Liver (tissue), 9 donors: ENCODE measurements around the gene CTTNBP2. TPM values are rescaled to one million over a fixed set of nuclear protein-coding genes. Genes with fewer than 3 reads are reported as not detected.

ENCODE experiments used
- DNase-seq: peaks from one replicate; pipeline ENCODE4 v3.0.0-alpha.2; 2017; ENCODE audit warnings: low spot score
- H3K27ac ChIP-seq, 2 donors: one replicate each; pipeline ENCODE4 v1.7.0; 2013; ENCODE audit warnings: inconsistent platforms in 2 of 2, low read length in 2 of 2, control low read depth in 1 of 2, low read depth in 1 of 2, mild to moderate bottlenecking in 1 of 2
- H3K27me3 ChIP-seq, 4 donors: one replicate each; pipeline versions ENCODE4 v1.6.1 to v1.7.0; 2013; ENCODE audit warnings: low read length in 3 of 4, inconsistent platforms in 1 of 4, mild to moderate bottlenecking in 1 of 4, moderate library complexity in 1 of 4; ENCODE audit not compliant: control insufficient read depth in 4 of 4, insufficient read depth in 4 of 4
- H3K36me3 ChIP-seq, 4 donors: one replicate each; pipeline versions ENCODE4 v1.6.1 to v1.7.0; 2013; ENCODE audit warnings: low read length in 3 of 4, mild to moderate bottlenecking in 3 of 4, low read depth in 1 of 4, moderate library complexity in 1 of 4; ENCODE audit not compliant: control insufficient read depth in 4 of 4, insufficient read depth in 3 of 4
- H3K4me1 ChIP-seq, 4 donors: one replicate each; pipeline versions ENCODE4 v1.6.1 to v1.7.0; 2013; ENCODE audit warnings: low read length in 3 of 4, mild to moderate bottlenecking in 3 of 4, moderate library complexity in 1 of 4; ENCODE audit not compliant: control insufficient read depth in 4 of 4, insufficient read depth in 4 of 4
- H3K4me3 ChIP-seq, 3 donors: one replicate each; pipeline versions ENCODE4 v1.6.1 to v1.7.0; 2013; ENCODE audit warnings: low read length in 3 of 3, control low read depth in 1 of 3, low read depth in 1 of 3, mild to moderate bottlenecking in 1 of 3
- H3K9ac ChIP-seq, 2 donors: one replicate each; pipeline ENCODE4 v1.7.0; 2013; ENCODE audit warnings: low read length in 2 of 2, mild to moderate bottlenecking in 2 of 2, moderate library complexity in 2 of 2, control low read depth in 1 of 2, low read depth in 1 of 2
- H3K9me3 ChIP-seq, 4 donors: one replicate each; pipeline versions ENCODE4 v1.6.1 to v1.7.0; 2013; ENCODE audit warnings: low read length in 3 of 4; ENCODE audit not compliant: control insufficient read depth in 4 of 4
- ATF3 ChIP-seq: IDR thresholded peaks from 2 replicates; pipeline ENCODE4 v1.6.1; 2016; ENCODE audit warnings: antibody characterized with exemption
- CTCF ChIP-seq: fragments of 150-350 bp; IDR thresholded peaks from 2 replicates; pipeline ENCODE4 v1.5.1; 2017; ENCODE audit warnings: improper control_type of control experiment, low read depth, low read length; ENCODE audit not compliant: missing input control
- EGR1 ChIP-seq, 2 donors: IDR thresholded peaks; 2 replicates each; pipeline ENCODE4 v1.6.1; 2016 to 2018; ENCODE audit warnings: antibody characterized with exemption in 2 of 2, low read depth in 2 of 2
- GABPA ChIP-seq, 2 donors: IDR thresholded peaks in 1 of 2; conservative IDR thresholded peaks in 1 of 2; 2 replicates each; pipeline ENCODE4 v1.6.1; 2016; ENCODE audit warnings: antibody characterized with exemption in 2 of 2, mild to moderate bottlenecking in 1 of 2, moderate library complexity in 1 of 2
- HNF4A ChIP-seq, 2 donors: conservative IDR thresholded peaks; 2 replicates each; pipeline ENCODE4 v1.6.1; 2016; ENCODE audit warnings: antibody characterized with exemption in 2 of 2, mild to moderate bottlenecking in 2 of 2
- JUND ChIP-seq, 2 donors: IDR thresholded peaks; 2 replicates each; pipeline ENCODE4 v1.6.1; 2016; ENCODE audit warnings: antibody characterized with exemption in 2 of 2
- NR2F2 ChIP-seq: IDR thresholded peaks from 2 replicates; pipeline ENCODE4 v1.6.1; 2016; ENCODE audit warnings: antibody characterized with exemption
- RAD21 ChIP-seq, 2 donors: IDR thresholded peaks; 2 replicates each; pipeline ENCODE4 v1.6.1; 2016; ENCODE audit warnings: antibody characterized with exemption in 2 of 2, mild to moderate bottlenecking in 2 of 2
- REST ChIP-seq: IDR thresholded peaks from 2 replicates; pipeline ENCODE4 v1.6.1; 2016; ENCODE audit warnings: antibody characterized with exemption, mild to moderate bottlenecking
- SP1 ChIP-seq: IDR thresholded peaks from 2 replicates; pipeline ENCODE4 v1.6.1; 2018; ENCODE audit warnings: antibody characterized with exemption, mild to moderate bottlenecking
- TAF1 ChIP-seq: conservative IDR thresholded peaks from 2 replicates; pipeline ENCODE4 v1.6.1; 2016; ENCODE audit warnings: antibody characterized with exemption, mild to moderate bottlenecking
- ZBTB33 ChIP-seq: IDR thresholded peaks from 2 replicates; pipeline ENCODE4 v1.6.1; 2016; ENCODE audit warnings: antibody characterized with exemption
- WGBS: extraction: QIAGEN DNeasy Blood & Tissue Kit; methylation state at CpG from one replicate; pipeline ENCODE4 v1.1.7; 2013; 5-methylcytosine and 5-hydroxymethylcytosine counted together
- polyA plus RNA-seq, 2 donors: library from polyadenylated mRNA; stranded (reverse) in 1 of 2; unstranded in 1 of 2; fragments of 200-250 nt in 1 of 2; fragments of >200 nt in 1 of 2; fragmentation: Nextera tagmentation in 1 of 2; extraction: Ambion mirVana in 1 of 2; gene quantifications; one replicate each; pipeline versions ENCODE4 v1.2.1 to v1.2.3, GENCODE V29; 2013 to 2015
- total RNA-seq, 2 donors: library from RNA; depleted of rRNA; stranded (reverse); fragments of >200 nt; gene quantifications; one replicate each; pipeline ENCODE4 v1.2.3, GENCODE V29; 2014
- donor health status: healthy.
- donor health status: healthy.
- donor health status: healthy.
- donor health status: healthy.
- donor health status: healthy.

The CTTNBP2 gene
- total and polyA plus RNA-seq, 4 donors, result 1.2 to 1.7 (median 1.5) TPM

- TF ChIP-seq ZBTB33 (no peak), JUND (IDR thresholded peaks at IDR 0.05) (peak in 1 of 2 donors; percentile 78), EGR1 (IDR thresholded peaks at IDR 0.05; ENCODE audit: low read depth in 2 of 2) (peak in 1 of 2 donors; percentile 9), ATF3 (no peak), NR2F2 (no peak)
Observed at GRCh38 chr7:117808341-117808757, 64.9 kb downstream of the CTTNBP2 start (continued).

GRCh38 chr7:117807676-117808075 is 65.6 kb downstream of the CTTNBP2 start:
- TF ChIP-seq GABPA (IDR thresholded peaks at IDR 0.05 in 1 of 2, conservative IDR thresholded peaks at IDR 0.05 in 1 of 2) (no peak), TAF1 (no peak), RAD21 (IDR thresholded peaks at IDR 0.05) (no peak), HNF4A (conservative IDR thresholded peaks at IDR 0.05) (no peak), JUND (IDR thresholded peaks at IDR 0.05) (no peak), REST (no peak), ZBTB33 (no peak), CTCF (no peak), EGR1 (IDR thresholded peaks at IDR 0.05; ENCODE audit: low read depth in 2 of 2) (no peak), SP1 (no peak)
- peak overlapping the region in 1 of 2 donors; percentile 62 for H3K27ac ChIP-seq
- 76% methylated on average over 3 of the region's 3 CpGs for WGBS
- H3K9me3 ChIP-seq, result no peaks in the 10 kb centered on the region
- DNase-seq, result no peak
- no peak overlapping the region for H3K4me3 ChIP-seq
- H3K4me1 ChIP-seq, result peaks cover 6 to 25% (median 15%) of the 10 kb centered on the region in 4 donors
- H3K9ac ChIP-seq, result no peak overlapping the region
- no peaks in the 10 kb centered on the region for H3K27me3 ChIP-seq
- no peaks in the 10 kb centered on the region for H3K36me3 ChIP-seq
